HL-60 (cell line): ENCODE results near the gene TYK2.
"Not testable (repeated sequence)": the region's sequence is repeated elsewhere in the genome, so short reads cannot be mapped to it uniquely, and the experiment has no call there.

Source experiments
- DNase-seq, 2 experiments: peaks; one replicate each; pipeline ENCODE4 v3.0.0-alpha.2; 2010 to 2020; ENCODE audit warnings: low read depth in 1 of 2, low spot score in 1 of 2
- H3K27ac ChIP-seq: fragments of 250-450 bp; sonication (Bioruptor Pico); replicated peaks from 2 replicates; pipeline ENCODE4 v1.5.1; 2020; ENCODE audit warnings: mild to moderate bottlenecking, moderate library complexity
- H3K27me3 ChIP-seq: fragments of 250-450 bp; sonication (Bioruptor Pico); 2 replicates; pipeline ENCODE4 v1.5.1; 2021; ENCODE audit warnings: mild to moderate bottlenecking, moderate library complexity; ENCODE audit not compliant: insufficient read depth, poor library complexity, severe bottlenecking
- H3K4me3 ChIP-seq: replicated peaks from 2 replicates; pipeline ENCODE4 v1.5.1; 2011; ENCODE audit warnings: mild to moderate bottlenecking, control low read depth, low read length; ENCODE audit not compliant: insufficient read depth
- CTCF ChIP-seq: IDR thresholded peaks from one replicate; pipeline ENCODE4 v1.5.1; 2011; ENCODE audit warnings: low read length, control low read depth, inconsistent platforms; ENCODE audit not compliant: insufficient read depth
- GABPA ChIP-seq: IDR thresholded peaks from 2 replicates; pipeline ENCODE4 v1.6.1; 2012; ENCODE audit warnings: low read depth
- POLR2AphosphoS5 ChIP-seq: IDR thresholded peaks from 2 replicates; pipeline ENCODE4 v1.6.1; 2012; ENCODE audit warnings: low read depth
- REST ChIP-seq: IDR thresholded peaks from 2 replicates; pipeline ENCODE4 v1.6.1; 2012; ENCODE audit warnings: low read depth; ENCODE audit not compliant: insufficient replicate concordance
- SPI1 ChIP-seq: IDR thresholded peaks from 2 replicates; pipeline ENCODE4 v1.6.1; 2012; ENCODE audit warnings: low read depth, mild to moderate bottlenecking, borderline replicate concordance

Gene TYK2

GRCh38 chr19:10390652-10391286 lies 10.4 kb upstream of the TYK2 start:
- H3K27ac ChIP-seq = no peak overlapping the region
- no peak; the same call in 1 of the 2 replicates for TF ChIP-seq POLR2AphosphoS5
- TF ChIP-seq GABPA = no peak
- TF ChIP-seq REST = no peak
- TF ChIP-seq CTCF = peak; percentile 74
- TF ChIP-seq SPI1 = no peak
- H3K4me3 ChIP-seq = no peak overlapping the region
- peak in 1 of 2 experiments; percentile 70 for DNase-seq
- H3K27me3 ChIP-seq = no peaks in the 10 kb centered on the region

GRCh38 chr19:10389863-10390262 lies 9.5 kb upstream of the TYK2 start:
- no peak for TF ChIP-seq GABPA
- no peak for TF ChIP-seq CTCF
- no peak for TF ChIP-seq SPI1
- H3K27ac ChIP-seq = no peak overlapping the region
- peak in 1 of 2 experiments; percentile 25 for DNase-seq
- no peak overlapping the region for H3K4me3 ChIP-seq
- H3K27me3 ChIP-seq = no peaks in the 10 kb centered on the region

- Histone ChIP-seq H3K4me3 (no peak overlapping the region), H3K27me3 (no peaks in the 10 kb centered on the region), H3K27ac (no peak overlapping the region)
- peak in 1 of 2 experiments; percentile 78 for DNase-seq
- TF ChIP-seq CTCF = peak; percentile 87
- no peak for TF ChIP-seq SPI1
Measured at GRCh38 chr19:10388957-10389356, 8.6 kb upstream of the TYK2 start.

- TF ChIP-seq SPI1 = no peak
- H3K4me3 ChIP-seq = no peak overlapping the region
Measured at GRCh38 chr19:10384580-10384979, 4.2 kb upstream of the TYK2 start.

GRCh38 chr19:10383223-10383499 lies 2.8 kb upstream of the TYK2 start:
- H3K27ac ChIP-seq, H3K4me3 ChIP-seq, H3K27me3 ChIP-seq, DNase-seq: not testable (repeated sequence)

More at GRCh38 chr19:10384580-10384979, 4.2 kb upstream of the TYK2 start:
- H3K27ac ChIP-seq = no peak overlapping the region
- H3K27me3 ChIP-seq = no peaks in the 10 kb centered on the region
- DNase-seq = no peak
